ENCODE data around the gene ANKRD11. TPM values are rescaled to one million over a fixed set of nuclear protein-coding genes. Genes with fewer than 3 reads are reported as not detected.

Gene ANKRD11
- polyA plus RNA-seq, 1 experiment = 48.1 TPM

DNA sequence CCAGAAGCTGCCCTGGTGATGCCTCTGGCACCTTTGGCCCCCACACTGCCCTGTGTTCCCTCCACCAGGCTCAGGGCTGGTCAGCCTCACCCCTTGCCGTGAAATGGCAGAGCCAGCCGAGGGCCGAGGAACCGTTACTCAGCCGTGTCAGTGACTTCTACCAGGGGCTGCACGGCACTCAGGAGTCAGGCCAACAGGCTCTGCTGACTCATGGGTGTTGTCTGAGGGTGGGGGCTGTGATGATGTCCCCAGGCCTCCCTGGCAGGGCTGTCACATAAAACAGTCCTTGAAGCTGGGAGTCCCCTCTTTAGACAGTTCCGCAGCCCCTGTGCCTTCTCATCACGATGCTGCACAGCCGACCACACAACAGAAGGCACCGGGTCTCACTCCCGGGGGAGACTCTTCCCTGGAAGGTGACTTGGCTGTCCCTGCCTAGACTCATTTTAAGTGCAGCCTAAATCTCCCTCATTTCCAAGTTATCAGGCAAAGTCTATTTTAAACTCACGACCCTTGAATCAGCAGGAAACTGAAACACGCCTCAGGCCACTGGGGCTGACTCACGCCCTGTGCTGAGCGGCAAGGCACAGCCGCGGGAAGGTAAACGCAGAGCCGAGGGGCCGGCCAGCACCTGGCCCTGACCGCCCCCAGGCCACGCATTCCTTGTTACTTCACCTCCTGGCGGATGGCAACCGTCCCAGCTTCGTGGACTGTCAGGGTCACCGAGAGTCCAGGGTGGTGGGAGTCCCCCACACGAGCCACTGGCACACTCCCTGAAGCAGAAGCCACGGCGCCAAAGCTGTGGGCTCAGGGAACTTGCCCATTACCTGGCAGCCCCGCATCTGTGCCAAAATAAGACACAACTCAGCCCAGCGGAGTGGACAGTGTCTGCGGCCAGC, 170.2 kb downstream of the ANKRD11 start:
- TF ChIP-seq, protein P1, sequence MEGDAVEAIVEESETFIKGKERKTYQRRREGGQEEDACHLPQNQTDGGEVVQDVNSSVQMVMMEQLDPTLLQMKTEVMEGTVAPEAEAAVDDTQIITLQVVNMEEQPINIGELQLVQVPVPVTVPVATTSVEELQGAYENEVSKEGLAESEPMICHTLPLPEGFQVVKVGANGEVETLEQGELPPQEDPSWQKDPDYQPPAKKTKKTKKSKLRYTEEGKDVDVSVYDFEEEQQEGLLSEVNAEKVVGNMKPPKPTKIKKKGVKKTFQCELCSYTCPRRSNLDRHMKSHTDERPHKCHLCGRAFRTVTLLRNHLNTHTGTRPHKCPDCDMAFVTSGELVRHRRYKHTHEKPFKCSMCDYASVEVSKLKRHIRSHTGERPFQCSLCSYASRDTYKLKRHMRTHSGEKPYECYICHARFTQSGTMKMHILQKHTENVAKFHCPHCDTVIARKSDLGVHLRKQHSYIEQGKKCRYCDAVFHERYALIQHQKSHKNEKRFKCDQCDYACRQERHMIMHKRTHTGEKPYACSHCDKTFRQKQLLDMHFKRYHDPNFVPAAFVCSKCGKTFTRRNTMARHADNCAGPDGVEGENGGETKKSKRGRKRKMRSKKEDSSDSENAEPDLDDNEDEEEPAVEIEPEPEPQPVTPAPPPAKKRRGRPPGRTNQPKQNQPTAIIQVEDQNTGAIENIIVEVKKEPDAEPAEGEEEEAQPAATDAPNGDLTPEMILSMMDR (IDR thresholded peaks at IDR 0.05; ENCODE audit: low read depth, low read length) = no peak
- ChIA-PET CTCF (no interaction called here), POLR2A (no interaction called here)
- no peak for DNase-seq (ENCODE audit: low read depth, low spot score)
- H3K9me3 ChIP-seq (ENCODE audit: control insufficient read depth, insufficient read depth, low read length) = peaks cover 20% of the 10 kb centered on the region; the same call in 1 of the 2 replicates
- no peaks in the 10 kb centered on the region for H3K27me3 ChIP-seq (ENCODE audit: control insufficient read depth, insufficient read depth, low read length)
- H3K27ac ChIP-seq (ENCODE audit: low read depth, low read length) = peak overlapping the region; percentile 96
- H3K4me3 ChIP-seq (ENCODE audit: low read depth, low read length) = peak overlapping the region; percentile 20

DNA sequence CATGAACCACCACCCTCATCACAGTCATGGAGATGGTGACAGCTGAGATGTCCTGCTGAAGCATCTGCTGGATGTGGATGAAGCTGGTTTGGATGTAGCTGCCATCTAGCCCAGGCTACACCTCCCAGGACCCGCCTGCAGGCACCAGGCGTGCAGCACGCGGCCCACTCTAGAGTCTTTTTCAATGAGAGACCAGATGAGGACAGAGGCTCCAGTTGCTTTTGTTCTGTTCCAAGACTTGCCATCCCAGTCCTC, 170.8 kb downstream of the ANKRD11 start:
- DNase-seq (ENCODE audit: low read depth, low spot score) = no peak
- H3K27me3 ChIP-seq (ENCODE audit: control insufficient read depth, insufficient read depth, low read length) = no peaks in the 10 kb centered on the region
- TF ChIP-seq, protein P1 (IDR thresholded peaks at IDR 0.05; ENCODE audit: low read depth, low read length) = no peak
- ChIA-PET CTCF (no interaction called here), POLR2A (no interaction called here)
- no peak overlapping the region; the same call in 1 of the 2 replicates for H3K4me3 ChIP-seq (ENCODE audit: low read depth, low read length)
- peak overlapping the region; percentile 96 for H3K27ac ChIP-seq (ENCODE audit: low read depth, low read length)
- H3K9me3 ChIP-seq (ENCODE audit: control insufficient read depth, insufficient read depth, low read length) = peaks cover 20% of the 10 kb centered on the region; the same call in 1 of the 2 replicates

DNA sequence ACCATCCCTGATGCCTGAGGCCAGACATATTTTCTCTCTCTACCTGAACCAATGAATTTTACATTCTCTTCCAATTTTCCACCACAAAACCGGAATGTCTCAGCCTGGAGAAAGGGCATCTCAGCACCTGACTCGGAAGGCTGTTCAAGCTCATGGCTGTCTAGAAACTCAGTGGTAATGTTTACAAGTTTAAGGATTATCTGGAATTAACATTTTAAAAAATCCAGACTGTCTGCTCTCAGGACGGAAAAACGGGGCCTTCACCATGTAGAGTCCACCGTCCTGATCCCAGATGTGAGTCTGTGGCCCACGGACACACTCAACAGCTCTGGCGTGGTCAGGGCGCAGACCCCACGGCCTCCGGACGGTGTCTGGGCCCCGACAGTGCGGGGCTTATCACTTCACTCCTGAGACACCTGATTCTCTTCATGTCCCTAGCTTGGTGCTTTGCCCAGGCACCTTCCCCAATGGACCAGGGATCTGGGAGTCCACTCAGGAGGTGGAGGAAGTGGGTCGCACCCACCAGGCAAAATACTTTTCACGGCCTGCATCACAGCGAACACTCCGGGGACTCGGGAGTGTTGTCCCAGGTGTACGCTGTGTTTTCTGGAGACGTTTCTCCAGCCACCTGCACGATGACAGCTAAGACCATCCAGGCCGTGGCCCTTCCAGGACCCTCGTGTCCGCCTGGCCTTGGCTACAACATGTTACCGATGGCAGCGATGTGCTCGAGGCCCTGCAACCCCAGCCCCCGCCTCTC, 171.3 kb downstream of the ANKRD11 start:
- no peak overlapping the region for H3K4me3 ChIP-seq (ENCODE audit: low read depth, low read length)
- ChIA-PET POLR2A (no interaction called here), CTCF (no interaction called here)
- no peak for DNase-seq (ENCODE audit: low read depth, low spot score)
- TF ChIP-seq, protein P1 (IDR thresholded peaks at IDR 0.05; ENCODE audit: low read depth, low read length) = no peak
- no peaks in the 10 kb centered on the region for H3K27me3 ChIP-seq (ENCODE audit: control insufficient read depth, insufficient read depth, low read length)
- peaks cover 15% of the 10 kb centered on the region; the same call in 1 of the 2 replicates for H3K9me3 ChIP-seq (ENCODE audit: control insufficient read depth, insufficient read depth, low read length)
- H3K27ac ChIP-seq (ENCODE audit: low read depth, low read length) = peak overlapping the region; percentile 96

DNA sequence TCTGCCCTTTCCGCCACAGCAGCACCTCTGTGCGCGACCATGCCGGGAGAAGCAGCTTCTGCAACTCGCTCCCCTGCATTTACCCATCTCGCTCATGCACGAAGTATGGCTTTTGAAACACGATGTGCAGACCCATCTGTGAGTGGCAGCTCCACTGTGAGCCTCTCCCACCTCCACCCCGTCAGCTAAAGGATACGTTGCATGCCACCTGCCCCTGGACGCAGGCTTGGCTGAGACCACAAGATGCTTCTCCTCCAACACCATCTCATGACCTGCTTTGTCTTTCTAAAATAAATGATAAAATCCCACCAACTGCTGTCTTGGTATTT, 172.0 kb downstream of the ANKRD11 start:
- H3K27ac ChIP-seq (ENCODE audit: low read depth, low read length) = peak overlapping the region; percentile 47
- H3K9me3 ChIP-seq (ENCODE audit: control insufficient read depth, insufficient read depth, low read length) = peaks cover 13% of the 10 kb centered on the region; the same call in 1 of the 2 replicates
- DNase-seq (ENCODE audit: low read depth, low spot score) = no peak
- H3K27me3 ChIP-seq (ENCODE audit: control insufficient read depth, insufficient read depth, low read length) = no peaks in the 10 kb centered on the region
- ChIA-PET CTCF (no interaction called here), POLR2A (no interaction called here)
- TF ChIP-seq, protein P1 (IDR thresholded peaks at IDR 0.05; ENCODE audit: low read depth, low read length) = no peak
- no peak overlapping the region for H3K4me3 ChIP-seq (ENCODE audit: low read depth, low read length)
